Body of pancreas (tissue), 4 donors: ENCODE measurements around the gene ADGRV1.

ENCODE experiments used
- CTCF ChIP-seq, 7 experiments: fragments of 450-650 bp in 4 of 7; fragments of 200-600 bp in 3 of 7; sonication (generic) in 3 of 7; IDR thresholded peaks; one replicate each; pipeline ENCODE4 v1.5.1; 2016 to 2019; ENCODE audit warnings: antibody characterized with exemption in 7 of 7
- POLR2A ChIP-seq, 3 donors: fragments of 450-650 bp; IDR thresholded peaks; one replicate each; pipeline ENCODE4 v1.6.1; 2016; ENCODE audit warnings: antibody characterized with exemption in 3 of 3, mild to moderate bottlenecking in 2 of 3

DNA sequence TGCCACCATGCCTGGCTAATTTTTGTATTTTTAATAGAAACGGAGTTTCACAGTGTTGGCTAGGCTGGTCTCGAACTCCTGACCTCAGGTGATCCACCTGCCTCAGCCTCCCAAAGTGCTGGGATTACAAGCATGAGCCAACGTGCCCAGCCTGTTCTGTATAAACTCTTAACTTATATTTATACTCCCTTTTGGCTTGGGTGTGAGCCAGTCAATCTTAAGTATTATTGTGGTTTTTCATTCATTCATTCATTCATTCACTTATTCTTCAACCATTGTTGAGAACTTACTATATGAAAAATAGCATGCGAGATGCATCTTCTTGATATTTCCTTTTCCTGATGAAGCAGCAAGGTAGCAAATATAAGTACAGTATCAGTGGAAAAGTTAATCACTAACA is 132.9 kb downstream of the ADGRV1 start:
- TF ChIP-seq CTCF (IDR thresholded peaks at IDR 0.05) (no peak), POLR2A (IDR thresholded peaks at IDR 0.05) (no peak)
